Epidermal melanocyte (primary cell): ENCODE measurements around the gene RAB44.
"Not testable (repeated sequence)": the region's sequence is repeated elsewhere in the genome, so short reads cannot be mapped to it uniquely, and the experiment has no call there.

Experiments used
- DNase-seq: peaks from one replicate; pipeline ENCODE4 v3.0.0; 2011; ENCODE audit warnings: low spot score; ENCODE audit not compliant: insufficient read length

Gene RAB44

DNA sequence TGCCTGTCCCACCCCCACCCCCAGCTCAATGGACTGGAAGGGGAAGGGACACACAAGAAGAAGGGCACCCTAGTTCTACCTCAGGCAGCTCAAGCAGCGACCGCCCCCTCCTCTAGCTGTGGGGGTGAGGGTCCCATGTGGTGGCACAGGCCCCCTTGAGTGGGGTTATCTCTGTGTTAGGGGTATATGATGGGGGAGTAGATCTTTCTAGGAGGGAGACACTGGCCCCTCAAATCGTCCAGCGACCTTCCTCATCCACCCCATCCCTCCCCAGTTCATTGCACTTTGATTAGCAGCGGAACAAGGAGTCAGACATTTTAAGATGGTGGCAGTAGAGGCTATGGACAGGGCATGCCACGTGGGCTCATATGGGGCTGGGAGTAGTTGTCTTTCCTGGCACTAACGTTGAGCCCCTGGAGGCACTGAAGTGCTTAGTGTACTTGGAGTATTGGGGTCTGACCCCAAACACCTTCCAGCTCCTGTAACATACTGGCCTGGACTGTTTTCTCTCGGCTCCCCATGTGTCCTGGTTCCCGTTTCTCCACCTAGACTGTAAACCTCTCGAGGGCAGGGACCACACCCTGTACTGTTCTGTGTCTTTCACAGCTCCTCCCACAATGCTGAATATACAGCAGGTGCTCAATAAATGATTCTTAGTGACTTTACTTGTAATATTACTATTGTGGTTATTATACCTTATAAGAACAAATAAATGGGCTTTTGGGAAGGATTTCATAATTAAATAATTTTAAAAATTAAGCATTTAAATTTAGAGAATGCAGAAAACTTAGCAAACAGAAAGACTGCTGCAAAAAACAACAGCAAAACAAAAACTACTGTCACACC, 10.7 kb upstream of the RAB44 start:
- DNase-seq: no peak

DNA sequence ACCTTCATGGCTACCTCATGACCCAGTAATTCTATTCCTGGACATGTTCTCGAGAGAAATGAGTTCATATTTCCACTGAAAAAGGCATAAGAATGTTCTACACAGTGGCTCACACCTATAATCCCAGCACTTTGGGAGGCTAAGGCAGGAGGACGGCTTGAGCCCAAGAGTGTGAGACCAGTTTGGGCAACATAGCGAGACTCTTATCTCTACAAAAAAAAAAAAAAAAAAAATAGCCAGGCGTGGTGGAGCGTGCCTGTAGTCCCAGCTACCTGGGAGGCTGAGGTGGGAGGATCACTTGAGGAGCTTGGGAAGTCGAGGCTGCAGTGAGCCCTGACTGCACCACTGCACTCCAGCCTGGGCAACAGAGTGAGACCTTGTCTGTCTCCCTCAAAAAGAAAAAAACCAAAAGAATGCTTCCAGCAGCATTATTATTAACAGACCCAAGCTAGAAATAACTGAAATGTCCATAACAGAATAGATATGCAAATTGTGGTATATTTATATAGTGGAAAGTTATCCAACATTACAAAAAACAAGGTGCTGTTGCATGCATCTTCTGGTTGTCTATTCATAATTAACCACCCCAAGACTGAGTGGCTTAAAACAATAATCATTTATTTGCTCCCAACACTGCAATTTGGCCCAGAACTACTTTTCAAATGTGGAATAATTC, 9.4 kb upstream of the RAB44 start:
- no peak for DNase-seq

DNA sequence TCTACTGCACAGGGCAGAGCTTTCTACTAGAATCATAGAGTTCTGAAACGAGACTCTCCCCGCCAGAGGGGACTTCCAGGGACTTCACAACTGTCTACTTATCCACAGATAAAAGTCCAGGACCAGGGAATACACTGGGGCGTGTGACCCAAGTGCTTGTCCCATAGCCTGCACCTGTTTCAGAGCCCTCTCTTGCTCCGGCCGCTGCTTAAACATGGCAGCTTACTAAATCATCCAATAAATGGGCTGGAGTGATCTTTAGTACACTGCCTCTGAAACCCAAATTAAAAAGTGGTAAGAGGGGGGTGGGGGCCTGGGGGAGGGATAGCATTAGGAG, 8.9 kb upstream of the RAB44 start:
- DNase-seq: no peak

DNA sequence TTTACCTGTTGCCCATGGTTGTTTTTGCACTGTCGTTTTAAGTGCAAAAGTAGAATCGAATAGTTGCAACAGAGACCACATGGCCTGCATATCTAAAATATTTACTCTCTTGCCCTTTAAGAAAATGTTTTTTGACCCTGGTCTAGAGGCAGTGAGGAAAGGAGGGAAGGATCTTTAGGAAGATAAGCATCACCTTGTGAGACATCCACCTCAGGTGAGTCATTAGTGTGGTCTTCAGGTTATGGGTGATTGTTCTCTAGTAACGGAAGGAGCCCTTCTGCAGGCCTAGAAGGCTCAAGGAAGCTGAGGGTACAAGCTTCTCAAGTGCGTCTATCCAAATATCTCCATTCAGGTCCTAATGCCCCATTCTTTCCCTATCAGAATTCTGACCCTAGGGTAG, 6.6 kb upstream of the RAB44 start:
- DNase-seq: no peak

DNA sequence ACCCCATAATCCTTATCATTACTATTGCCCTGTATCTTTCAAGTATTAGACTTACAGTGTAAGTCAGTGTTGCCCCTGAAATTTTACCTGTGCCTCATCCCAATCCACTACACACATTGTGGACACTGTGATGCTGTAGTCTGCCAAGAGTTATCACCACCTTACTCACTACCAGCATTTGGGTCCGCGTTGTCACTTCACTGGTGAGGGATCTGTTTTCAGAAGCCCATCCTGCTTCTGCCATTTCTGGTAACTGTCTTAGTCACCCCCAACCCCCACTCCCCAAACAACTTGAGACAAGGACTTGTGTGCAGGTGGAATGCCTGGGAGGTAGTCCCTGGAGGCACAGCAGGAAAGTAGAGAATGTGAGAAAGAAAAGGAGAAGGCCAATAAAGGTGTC, 6.0 kb upstream of the RAB44 start:
- DNase-seq: no peak

DNA sequence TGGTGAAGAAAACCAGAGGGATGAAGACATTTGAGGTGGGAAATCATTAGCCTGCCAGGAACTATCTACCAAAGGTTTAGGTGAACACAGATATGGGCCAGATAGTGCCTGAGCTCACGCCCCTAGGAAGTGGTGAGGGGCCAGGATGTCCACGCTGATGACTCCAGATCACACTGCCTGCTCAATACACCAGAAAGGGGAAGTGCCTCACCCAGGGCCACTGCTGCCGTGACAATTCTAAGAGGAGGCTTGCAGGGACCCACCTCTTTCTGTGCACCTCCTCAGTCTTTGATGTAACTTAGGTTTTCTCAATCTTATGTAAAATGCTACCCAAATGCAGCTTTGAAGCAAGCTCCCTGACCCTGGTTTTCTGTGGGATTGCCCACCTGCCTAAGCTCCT, 5.4 kb upstream of the RAB44 start:
- no peak for DNase-seq

DNA sequence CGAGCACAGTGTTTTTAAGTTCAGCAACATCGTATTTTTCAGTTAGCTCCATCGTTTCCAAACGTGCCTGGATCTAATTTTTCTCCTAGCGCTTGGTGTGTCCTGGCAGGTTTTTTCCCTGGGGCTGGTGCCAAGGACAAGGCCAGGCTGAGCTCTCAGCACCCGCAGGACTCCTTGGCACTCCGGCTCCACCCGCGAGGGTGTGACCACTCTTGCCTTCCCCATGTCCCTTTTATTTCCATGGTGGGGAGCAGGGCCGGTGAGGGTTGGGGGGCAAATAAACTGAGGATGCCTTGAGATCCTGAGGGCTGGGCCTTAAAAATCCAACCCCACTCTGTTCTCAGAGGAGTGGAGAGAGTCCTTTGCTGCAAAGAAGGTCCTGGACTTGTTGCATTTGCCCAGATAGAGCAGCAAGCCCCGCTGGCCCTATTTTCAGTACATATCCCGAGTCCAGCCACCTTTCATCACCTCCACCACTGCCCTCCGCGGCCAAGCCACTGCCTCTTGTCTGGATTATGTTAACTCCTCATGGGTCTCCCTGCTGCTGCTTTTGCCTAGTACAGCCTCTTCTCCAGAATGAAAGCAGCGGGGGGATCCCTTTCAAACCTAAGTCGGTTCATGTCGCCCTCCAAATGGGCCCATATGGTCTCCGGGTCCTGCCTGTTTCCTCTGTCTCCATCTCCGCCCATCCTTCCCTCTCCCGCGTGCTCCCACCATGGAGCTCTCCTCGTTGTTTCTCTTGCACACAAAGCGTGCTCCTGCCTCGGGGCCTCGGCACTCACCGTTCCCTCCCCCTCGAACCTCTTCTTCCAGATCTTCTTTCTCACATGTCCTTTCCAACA, 4.5 kb upstream of the RAB44 start:
- DNase-seq: no peak

DNA sequence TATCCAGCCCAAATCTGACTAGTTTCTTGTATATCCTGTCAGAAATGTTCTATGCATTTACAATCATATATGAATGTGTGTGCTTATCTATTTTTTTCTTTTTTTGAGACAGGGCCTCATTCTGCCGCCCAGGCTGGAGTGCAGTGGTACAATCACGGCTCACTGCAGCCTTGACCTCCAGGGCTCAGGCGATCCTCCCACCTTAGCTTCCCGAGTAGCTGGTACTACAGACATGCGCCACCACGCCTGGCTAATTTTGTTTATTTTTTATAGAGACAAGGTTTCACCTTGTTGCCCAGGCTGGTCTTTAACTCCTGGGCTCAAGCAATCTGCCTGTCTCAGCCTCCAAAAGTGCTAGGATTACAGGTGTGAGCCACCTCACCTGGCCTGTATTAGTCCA, 3.0 kb upstream of the RAB44 start:
- DNase-seq: no peak

DNA sequence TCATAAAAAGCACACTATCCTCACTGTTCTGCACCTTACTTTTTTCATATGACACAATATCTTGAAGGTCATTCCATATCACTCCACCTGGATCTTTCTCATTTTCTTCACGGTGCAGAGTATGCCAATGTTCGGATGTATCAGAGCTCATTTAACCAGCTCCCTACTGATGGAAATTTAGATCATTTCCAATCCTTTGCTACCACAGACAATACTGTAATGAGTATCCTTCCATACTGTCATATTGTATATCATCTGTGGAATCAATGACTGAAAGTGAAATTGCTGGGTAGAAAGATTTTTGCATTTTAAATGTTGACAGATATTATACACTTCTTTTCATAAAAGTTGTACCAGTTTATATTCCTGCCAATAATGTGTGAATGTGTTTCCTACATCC, 2.2 kb upstream of the RAB44 start:
- DNase-seq: no peak

DNA sequence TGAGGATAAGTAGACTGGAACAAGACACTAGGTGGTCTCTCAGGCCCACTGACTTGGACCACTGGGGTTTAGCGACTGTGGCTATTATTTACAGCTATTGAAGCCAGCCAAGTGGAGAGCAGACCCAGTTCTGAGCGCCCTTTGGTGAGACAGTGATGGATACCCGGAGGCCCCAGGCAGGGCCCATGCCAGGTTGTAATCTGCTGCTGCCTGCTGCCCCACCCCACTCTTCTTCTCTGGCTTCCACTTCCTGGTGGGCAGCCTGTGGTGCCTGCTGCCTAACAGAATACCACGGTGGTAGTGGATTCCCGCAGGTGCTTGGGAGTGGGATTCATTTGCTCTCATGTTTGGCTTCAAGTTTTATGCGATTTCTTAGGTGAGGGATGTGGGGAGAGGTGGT, 570 bp downstream of the RAB44 start:
- no peak for DNase-seq

DNA sequence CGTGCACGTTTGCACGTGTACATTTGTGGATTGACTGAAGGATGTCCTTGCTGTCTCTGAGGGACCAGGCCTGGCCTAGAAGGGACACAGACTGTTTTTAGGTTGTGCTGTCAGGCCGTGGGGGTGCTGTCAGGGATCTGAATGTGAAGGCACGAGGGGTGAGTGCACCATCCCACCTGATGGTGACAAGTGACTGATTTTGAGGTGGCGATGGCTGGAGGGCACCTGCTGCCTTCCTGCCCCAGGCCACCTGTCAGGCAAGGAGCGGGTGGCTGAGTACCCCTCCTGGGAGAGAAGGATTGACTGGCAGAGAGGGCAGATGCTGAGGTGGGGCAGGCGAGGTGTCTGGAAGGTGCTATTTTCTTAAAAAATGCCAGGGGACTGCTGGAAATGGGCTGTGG, 1.2 kb downstream of the RAB44 start:
- DNase-seq: no peak

DNA sequence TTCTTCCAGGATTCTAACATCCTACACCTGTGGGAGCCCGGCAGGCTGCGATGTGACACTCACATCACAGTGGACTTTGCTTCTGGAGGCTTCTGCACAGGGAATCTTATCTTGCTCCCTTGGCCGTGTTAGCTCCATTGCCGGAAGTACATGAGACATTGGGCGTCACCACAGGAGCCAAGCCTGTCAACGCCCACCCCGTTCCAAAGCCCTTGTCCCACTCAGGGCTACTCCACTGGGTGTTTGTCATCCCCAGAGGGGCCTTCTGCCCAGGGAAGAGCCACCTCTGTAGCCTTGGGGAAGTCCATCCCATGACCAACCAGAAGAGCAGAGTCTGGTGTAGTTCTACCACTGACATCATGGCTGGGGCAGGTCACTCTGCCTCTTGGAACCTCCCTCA, 1.7 kb downstream of the RAB44 start:
- DNase-seq: no peak

DNA sequence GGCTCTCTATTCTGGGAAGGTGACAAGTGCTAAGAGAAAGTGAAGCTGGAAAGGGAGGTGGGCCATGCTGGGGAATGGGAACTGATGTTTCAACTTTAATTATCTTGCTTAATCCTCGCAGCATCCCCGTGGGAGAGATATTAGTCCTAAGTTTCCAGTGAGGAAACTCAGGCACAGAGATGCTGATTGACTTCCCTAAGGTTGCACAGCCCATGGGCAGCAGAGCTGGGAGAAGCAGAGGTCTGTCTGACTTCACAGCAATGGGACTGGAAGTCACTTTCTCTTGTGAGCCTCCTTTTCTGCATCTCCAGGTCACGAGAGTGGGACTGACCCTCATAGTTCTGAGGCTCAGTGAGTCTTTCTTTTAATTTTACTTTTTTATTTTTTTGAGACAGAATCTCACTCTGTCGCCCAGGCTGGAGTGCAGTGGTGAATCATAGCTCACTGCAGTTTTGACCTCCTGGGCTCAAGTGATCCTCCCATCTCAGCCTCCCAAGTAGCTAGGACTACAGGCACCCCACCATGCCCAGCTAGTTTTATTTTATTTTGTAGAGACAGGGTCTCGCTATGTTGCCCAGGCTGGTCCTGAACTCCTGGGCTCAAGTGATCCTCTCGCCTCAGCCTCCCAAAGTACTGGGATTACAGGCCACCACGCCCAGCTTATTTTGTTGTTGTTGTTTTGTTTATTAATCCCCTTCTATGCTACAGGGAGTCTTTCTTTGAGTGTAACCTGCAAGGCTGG, 2.6 kb downstream of the RAB44 start:
- no peak for DNase-seq

DNA sequence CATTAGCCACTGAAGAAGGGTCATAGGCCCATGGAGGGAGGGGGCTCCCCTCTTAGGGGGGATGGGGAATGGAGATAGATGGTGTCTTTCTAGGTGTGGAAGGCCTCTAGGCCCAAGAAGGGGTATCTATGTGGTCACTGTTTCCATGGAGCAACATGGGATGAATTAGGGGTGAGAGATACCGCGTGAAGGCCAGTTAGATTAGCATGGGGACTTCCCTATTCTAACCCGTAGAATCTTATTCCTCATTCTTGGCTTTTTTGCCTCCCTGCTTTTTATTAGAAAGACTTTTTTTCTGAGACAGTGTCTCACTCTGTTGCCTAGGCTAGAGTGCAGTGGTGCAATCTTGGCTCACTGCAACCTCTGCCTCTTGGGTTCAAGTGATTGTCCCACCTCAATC, 3.2 kb downstream of the RAB44 start:
- DNase-seq: no peak

DNA sequence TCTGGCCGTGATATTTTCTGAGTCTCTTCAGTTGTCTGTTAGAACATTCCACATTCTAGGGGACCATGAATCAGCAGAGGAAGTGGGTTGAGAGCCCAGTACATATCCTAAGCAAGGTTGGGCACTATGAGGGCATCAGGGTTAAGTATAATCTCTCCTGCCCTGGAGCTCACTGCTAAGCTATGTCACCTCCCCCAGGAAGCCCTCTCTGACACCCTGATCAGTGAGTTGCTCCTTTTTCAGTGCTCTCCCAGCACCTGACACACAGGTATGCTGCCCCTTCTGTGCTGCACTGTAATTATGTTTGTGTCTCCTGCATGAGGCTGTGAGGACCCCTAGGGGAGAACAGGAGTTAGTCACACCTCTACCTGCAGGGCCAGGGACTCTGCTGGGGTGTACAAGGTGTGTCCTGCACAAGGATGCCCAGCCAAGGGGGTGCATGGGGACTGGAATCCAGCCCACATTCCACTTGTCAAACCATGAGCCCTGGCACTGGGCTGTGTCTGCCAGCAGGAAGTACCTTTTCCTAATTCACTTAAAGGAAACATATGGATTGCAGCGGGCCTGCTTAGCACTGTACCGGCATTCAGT, 3.9 kb downstream of the RAB44 start:
- no peak for DNase-seq

DNA sequence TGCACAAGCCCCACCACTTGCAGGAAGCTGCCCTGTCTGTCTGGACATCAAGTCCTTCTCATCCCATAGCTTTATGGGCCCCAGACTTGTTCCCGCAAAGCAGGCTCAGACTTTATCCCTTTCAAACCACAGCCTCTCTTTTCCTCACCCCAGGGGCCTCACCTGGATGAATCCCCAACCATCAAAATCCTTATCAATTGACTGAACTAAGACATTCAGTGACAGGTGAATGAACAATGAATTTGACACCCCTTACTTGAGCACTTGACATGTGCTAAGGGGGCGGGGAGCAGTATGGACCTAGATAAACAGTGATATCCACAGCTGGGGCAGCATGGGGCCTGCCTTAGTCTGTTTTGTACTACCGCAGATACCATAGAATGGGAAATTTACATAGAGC, 5.0 kb downstream of the RAB44 start:
- DNase-seq: no peak

DNA sequence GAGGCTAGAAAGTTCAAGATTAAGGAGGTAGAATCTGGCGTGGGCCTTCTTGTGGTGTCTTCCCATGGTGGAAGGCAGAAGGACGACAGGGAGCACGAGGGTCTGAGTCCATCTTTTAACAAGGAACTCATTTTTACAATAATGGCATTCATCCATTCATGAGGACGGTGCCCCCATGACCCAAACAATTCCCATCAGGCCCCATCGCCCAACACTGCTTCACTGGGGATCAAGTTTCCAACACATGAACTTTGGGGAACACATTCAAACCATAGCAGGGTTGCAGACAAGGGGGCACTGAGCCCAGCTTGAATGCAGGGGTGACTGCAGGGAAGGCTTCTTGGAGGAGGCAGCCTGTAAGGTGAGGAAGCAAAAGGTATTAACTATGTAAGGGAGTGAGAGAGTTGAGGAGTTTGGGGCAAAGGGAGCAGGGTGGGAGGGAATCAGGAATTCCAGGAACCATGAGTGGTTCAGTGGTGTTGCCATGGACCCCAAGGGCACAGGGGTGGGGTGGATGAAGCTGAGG, 5.5 kb downstream of the RAB44 start:
- DNase-seq: no peak

DNA sequence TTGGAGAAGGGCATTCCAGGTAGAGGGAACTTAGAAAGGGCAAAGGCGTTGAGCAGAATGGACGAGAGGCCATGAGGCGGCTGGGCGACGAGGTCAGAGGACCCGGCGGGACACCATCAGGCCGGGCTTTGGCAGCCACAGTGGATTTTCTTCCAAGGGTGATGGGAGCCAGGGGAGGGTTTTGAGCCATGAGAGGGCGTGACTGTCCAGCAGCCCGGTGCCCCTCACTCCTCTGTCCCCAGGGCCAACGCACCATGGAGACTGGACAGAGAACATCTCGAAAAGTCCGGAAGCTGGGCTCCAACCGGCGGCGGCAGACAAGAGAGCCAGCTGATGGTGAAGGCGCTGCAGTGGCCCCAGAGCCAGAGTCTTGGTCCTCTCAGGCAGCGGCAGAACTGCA, 6.4 kb downstream of the RAB44 start:
- no peak for DNase-seq

DNA sequence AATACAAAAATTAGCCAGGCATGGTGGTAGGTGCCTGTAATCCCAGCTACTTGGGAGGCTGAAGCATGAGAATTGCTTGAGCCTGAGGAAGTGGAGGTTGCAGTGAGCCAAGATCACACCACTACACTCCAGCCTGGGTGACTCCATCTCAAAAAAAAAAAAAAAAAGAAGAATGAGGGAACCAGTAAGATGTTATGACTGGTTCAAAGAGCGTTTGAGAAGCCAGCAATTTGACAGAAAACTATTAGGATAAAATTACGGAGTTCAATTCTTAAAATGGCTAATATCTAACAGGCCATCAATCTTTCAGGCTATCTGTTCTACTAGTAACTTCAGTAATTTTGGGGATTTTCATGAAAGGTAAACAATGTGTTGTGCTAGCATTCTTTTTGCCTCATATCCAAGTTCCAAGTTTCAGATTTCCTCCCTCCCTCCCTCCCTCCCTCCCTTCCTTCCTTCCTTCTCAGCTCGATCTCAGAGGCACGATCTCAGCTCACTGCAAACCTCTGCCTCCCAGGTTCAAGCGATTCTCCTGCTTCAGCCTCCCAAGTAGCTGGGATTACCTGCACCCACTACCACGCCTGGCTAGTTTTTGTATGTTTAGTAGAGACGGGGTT, 7.4 kb downstream of the RAB44 start:
- not testable (repeated sequence) for DNase-seq

DNA sequence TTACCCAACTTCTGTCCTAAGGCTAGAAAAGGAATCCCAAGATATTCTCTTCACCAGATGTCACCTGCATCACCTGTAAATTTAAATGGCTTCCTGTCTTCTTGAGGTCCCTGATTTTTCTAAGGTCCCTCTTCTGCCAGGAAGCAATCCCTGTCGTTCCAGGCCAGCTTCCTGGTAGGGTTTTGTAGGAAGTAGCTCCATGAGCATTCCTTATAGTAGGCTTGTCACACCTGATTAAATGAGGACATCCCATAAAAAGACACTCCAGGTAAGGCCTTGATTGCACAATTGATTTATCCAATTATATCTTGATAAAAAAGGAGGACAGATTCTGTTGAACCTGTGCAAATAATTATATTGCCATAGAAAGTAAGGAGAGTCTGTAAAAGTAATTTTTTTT, 8.7 kb downstream of the RAB44 start:
- no peak for DNase-seq

DNA sequence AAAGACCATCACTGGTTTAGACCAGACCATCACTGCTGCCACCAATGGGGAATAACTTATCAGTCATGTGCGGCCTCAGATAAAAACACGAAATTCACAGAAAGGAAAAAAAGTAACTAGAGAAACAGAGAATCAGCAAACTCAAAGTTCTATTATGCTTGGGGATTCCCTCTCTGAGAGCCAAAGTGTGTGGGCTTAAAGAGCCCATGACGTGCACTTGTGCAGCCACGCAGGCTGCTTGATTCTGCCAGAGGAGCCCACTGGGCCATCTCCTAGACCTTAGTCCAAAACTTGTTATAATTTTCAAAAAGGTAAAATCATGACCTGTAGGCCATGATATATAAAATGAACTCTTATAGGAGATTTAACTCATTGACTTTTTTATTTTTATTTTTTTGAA, 15.2 kb downstream of the RAB44 start:
- DNase-seq: no peak
